Suprapubic skin (tissue), 4 donors: ENCODE results near the gene LYST.

Experiments
- CTCF ChIP-seq, 2 donors: fragments of 200-600 bp in 1 of 2; fragments of 450-650 bp in 1 of 2; sonication (generic) in 1 of 2; IDR thresholded peaks; one replicate each; pipeline ENCODE4 v1.5.1; 2016 to 2019; ENCODE audit warnings: antibody characterized with exemption in 2 of 2, mild to moderate bottlenecking in 1 of 2, moderate library complexity in 1 of 2
- EP300 ChIP-seq: sonication (generic); formaldehyde crosslinking; IDR thresholded peaks from one replicate; pipeline ENCODE4 v1.6.1; 2017; ENCODE audit warnings: antibody characterized with exemption
- POLR2A ChIP-seq, 2 donors: fragments of 450-650 bp; IDR thresholded peaks; one replicate each; pipeline ENCODE4 v1.6.1; 2017; ENCODE audit warnings: antibody characterized with exemption in 2 of 2, mild to moderate bottlenecking in 2 of 2, moderate library complexity in 2 of 2
- POLR2AphosphoS5 ChIP-seq, 3 donors: sonication (generic); formaldehyde crosslinking; IDR thresholded peaks; one replicate each; pipeline ENCODE4 v1.6.1; 2017; ENCODE audit warnings: antibody characterized with exemption in 3 of 3

- TF ChIP-seq CTCF (IDR thresholded peaks at IDR 0.05) (no peak), POLR2A (IDR thresholded peaks at IDR 0.05) (no peak), POLR2AphosphoS5 (IDR thresholded peaks at IDR 0.05) (no peak), EP300 (no peak)
These were observed 11.5 kb upstream of the LYST start for GRCh38 chr1:235878082-235878811.
